ENCODE data around the gene LBX1.

LBX1 gene

GRCh38 chr10:101224910-101225823 lies 4.1 kb downstream of the LBX1 start:
- no peak for DNase-seq (ENCODE audit: low read depth)

DNA sequence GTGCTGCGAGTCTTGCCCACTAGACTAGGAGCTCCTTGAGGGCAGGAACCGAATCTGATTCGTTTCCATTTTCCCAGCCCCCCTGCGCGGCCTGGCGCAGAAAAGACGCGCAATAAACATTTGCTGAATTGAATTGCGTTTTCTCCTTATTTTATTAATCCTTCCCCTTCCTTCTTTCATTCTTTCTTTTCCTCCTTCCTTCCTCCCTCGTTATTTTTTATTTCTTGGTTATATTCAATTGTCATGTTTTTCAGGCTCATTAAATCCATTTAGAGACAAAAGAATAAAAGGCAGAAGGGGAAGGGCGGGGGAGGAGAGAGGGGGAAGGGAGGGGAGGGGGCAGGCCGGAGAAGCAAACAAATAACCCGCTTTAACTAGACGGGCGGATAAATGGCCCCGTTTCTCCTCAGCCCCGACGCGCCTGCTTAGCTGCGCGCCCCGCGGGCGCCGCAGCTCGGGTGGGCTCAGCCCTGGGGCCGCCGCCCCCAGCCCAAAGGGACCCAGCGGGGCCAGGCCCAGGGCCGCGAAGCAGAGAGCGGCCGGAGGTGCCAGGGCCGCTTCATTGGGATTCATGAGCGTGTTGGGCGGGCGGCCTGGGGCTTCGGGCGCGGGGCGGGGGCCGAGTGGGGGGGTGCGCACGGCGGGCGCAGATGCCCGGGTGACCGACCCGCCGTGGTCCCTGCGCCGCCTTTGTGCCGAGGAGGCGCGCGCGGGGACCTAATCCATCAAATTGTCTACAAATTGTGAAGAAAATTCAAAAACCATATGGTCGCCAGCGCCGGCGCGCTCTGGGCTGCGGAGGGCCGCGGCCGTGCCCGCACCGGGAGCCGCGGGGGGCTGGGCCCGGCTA lies 5.0 kb downstream of the LBX1 start:
- DNase-seq (ENCODE audit: low read depth): no peak

- DNase-seq (ENCODE audit: low read depth): no peak
Observed at GRCh38 chr10:101223274-101224059, 5.8 kb downstream of the LBX1 start.

- DNase-seq (ENCODE audit: low read depth): no peak
Observed at GRCh38 chr10:101222683-101223273, 6.5 kb downstream of the LBX1 start.

GRCh38 chr10:101221963-101222531 lies 7.2 kb downstream of the LBX1 start:
- no peak for DNase-seq (ENCODE audit: low read depth)

DNA sequence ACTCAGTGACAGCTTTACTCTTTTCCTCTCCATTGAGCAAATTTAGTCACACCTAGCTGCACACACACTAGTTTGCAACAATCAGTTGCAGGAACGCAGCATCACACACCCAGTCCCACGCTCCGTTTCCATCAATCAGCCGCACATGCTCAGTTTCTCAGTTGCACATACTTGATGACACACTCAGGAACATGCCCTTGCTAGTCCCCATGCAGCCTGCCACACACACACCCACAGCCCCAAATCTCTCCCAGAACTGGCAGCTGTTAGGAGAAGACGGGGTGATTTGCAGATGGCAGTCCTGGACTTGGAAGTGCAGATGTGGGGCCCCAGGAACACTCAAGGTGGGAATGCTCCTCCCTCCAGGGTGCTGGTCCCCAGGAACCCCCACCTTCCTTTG lies 7.7 kb downstream of the LBX1 start:
- no peak for DNase-seq (ENCODE audit: low read depth)

DNA sequence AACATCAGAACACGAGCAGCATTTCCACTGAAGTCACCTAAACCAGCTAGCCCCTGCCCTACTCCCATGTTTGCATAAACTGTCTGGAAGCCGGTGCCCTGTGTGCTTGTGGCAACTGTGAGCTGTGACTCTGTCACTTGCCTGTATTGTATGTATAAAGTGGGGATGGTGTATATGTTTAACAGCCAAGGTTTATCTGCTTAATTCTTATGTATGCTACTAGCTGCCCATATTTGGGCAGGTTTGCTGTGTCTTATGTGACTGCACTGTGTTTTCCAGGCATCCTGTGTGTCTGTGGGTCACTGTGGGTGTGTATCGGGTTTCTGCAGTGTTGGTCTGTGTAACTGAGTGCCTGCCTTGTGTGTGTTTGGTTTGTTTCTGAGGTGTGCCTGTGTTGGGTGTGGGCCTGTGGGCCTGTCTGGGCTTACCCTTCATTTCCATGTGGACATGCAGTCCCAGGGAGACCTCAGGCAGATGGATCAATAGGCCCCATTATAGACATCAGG lies 9.3 kb downstream of the LBX1 start:
- DNase-seq (ENCODE audit: low read depth): no peak

- DNase-seq (ENCODE audit: low read depth): no peak
Observed at GRCh38 chr10:101219139-101219945, 9.9 kb downstream of the LBX1 start.

- no peak for DNase-seq (ENCODE audit: low read depth)
Observed at GRCh38 chr10:101218351-101219138, 10.7 kb downstream of the LBX1 start.

- no peak for DNase-seq (ENCODE audit: low read depth)
Observed at GRCh38 chr10:101217450-101218281, 11.6 kb downstream of the LBX1 start.

GRCh38 chr10:101217044-101217425 lies 12.2 kb downstream of the LBX1 start:
- DNase-seq (ENCODE audit: low read depth): no peak

- DNase-seq (ENCODE audit: low read depth): no peak
Observed at GRCh38 chr10:101216207-101217043, 12.8 kb downstream of the LBX1 start.

GRCh38 chr10:101215397-101216206 lies 13.7 kb downstream of the LBX1 start:
- no peak for DNase-seq (ENCODE audit: low read depth)

- no peak for DNase-seq (ENCODE audit: low read depth)
Observed at GRCh38 chr10:101214446-101215396, 14.5 kb downstream of the LBX1 start.

DNA sequence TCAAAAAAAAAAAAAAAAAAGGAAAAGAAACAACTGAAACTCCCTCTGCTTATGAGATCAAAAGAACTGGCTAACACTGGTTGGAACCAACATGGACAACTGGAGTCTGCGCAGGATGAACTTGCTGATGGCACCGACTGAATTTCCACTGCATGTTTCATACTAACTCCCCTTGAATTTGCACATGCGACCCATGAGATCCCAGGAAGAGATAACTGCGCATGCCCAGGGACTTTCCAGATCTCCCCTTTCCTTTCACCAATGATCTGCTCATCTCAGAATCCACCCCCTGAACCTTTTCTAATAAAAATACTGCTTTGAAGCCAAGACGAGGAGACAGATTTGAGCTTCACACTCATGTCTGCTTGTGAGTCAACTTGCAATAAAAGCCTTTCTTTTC lies 20.7 kb downstream of the LBX1 start:
- DNase-seq (ENCODE audit: low read depth): no peak

DNA sequence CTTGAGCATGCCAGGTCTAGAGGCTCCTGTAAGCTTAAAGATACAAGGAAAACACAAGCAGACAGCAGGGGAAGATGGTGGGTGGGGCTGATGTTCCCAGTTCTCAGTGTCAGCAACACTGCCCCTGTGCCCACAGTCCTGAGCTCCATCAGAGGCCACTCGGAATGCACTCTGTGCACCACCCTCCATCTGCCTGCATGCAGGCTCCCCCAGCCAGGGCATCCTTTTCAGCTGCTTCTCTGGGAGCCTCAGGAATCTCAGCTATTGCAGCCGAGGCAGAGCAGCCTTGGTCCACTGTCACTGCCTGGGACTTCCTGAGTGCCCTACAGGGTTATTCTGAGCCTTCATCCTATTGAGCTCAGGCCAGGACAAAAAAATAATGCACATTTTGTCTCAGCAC lies 22.2 kb downstream of the LBX1 start:
- DNase-seq (ENCODE audit: low read depth): no peak

All from HS-27A (cell line).